Measurements from ENCODE around the gene PGAP2. TPM values are rescaled to one million over a fixed set of nuclear protein-coding genes. Genes with fewer than 3 reads are reported as not detected.

PGAP2 gene
- total and polyA plus RNA-seq, 2 of the 13 experiments (the other 11 are each of a cell fraction or from before 2014, with no cell fraction given): 21.5 to 47.8 TPM

DNA sequence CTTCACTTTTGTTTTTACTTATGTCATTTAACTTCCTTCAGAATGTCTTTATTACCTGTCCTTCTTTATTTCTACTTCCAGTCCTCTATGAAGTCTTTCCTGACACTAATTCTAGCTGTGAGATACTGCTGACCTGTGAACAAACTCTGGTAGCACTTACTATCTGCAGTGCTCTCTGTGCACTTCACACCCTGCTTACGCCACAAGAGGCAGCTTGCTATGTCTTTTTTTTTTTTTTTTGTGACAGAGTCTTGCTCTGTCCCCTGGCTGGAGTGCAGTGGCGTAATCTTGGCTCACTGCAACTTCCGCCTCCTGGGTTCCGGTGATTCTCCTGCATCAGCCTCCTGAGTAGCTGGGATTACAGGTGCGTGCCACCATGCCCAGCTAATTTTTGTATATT is 57.8 kb downstream of the PGAP2 start (continued):
- TF ChIP-seq, protein P1, sequence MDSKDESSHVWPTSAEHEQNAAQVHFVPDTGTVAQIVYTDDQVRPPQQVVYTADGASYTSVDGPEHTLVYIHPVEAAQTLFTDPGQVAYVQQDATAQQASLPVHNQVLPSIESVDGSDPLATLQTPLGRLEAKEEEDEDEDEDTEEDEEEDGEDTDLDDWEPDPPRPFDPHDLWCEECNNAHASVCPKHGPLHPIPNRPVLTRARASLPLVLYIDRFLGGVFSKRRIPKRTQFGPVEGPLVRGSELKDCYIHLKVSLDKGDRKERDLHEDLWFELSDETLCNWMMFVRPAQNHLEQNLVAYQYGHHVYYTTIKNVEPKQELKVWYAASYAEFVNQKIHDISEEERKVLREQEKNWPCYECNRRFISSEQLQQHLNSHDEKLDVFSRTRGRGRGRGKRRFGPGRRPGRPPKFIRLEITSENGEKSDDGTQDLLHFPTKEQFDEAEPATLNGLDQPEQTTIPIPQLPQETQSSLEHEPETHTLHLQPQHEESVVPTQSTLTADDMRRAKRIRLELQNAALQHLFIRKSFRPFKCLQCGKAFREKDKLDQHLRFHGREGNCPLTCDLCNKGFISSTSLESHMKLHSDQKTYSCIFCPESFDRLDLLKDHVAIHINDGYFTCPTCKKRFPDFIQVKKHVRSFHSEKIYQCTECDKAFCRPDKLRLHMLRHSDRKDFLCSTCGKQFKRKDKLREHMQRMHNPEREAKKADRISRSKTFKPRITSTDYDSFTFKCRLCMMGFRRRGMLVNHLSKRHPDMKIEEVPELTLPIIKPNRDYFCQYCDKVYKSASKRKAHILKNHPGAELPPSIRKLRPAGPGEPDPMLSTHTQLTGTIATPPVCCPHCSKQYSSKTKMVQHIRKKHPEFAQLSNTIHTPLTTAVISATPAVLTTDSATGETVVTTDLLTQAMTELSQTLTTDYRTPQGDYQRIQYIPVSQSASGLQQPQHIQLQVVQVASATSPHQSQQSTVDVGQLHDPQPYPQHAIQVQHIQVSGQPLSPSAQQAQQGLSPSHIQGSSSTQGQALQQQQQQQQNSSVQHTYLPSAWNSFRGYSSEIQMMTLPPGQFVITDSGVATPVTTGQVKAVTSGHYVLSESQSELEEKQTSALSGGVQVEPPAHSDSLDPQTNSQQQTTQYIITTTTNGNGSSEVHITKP (CRISPR knock-in tag; IDR thresholded peaks at IDR 0.05; ENCODE audit: low read depth): no peak
- TF ChIP-seq ATF7 (IDR thresholded peaks at IDR 0.05) (no peak), ATF7 (CRISPR knock-in tag; IDR thresholded peaks at IDR 0.05) (no peak), ZNF775 (CRISPR knock-in tag; IDR thresholded peaks at IDR 0.05; ENCODE audit: borderline replicate concordance) (no peak), ZFAT (CRISPR knock-in tag; conservative IDR thresholded peaks at IDR 0.05) (no peak), ZNF136 (CRISPR knock-in tag; IDR thresholded peaks at IDR 0.05; ENCODE audit: low read depth) (no peak), PAF1 (CRISPR knock-in tag; IDR thresholded peaks at IDR 0.05) (no peak), ZNF713 (CRISPR knock-in tag; IDR thresholded peaks at IDR 0.05) (no peak), HES4 (CRISPR knock-in tag; IDR thresholded peaks at IDR 0.05; ENCODE audit: borderline replicate concordance) (no peak), FIP1L1 (IDR thresholded peaks at IDR 0.05; ENCODE audit: borderline replicate concordance, insufficient read depth, low read depth, low read length) (no peak), RBM22 (optimal IDR thresholded peaks at IDR 0.05; ENCODE audit: low read length) (no peak), BRD4 (CRISPR knock-in tag; IDR thresholded peaks at IDR 0.05) (no peak), AGO2 (optimal IDR thresholded peaks at IDR 0.05; ENCODE audit: low read depth, low read length) (no peak), NFRKB (IDR thresholded peaks at IDR 0.05) (no peak), YEATS4 (CRISPR knock-in tag; IDR thresholded peaks at IDR 0.05; ENCODE audit: borderline replicate concordance) (no peak)
- TF ChIP-seq, protein P2, sequence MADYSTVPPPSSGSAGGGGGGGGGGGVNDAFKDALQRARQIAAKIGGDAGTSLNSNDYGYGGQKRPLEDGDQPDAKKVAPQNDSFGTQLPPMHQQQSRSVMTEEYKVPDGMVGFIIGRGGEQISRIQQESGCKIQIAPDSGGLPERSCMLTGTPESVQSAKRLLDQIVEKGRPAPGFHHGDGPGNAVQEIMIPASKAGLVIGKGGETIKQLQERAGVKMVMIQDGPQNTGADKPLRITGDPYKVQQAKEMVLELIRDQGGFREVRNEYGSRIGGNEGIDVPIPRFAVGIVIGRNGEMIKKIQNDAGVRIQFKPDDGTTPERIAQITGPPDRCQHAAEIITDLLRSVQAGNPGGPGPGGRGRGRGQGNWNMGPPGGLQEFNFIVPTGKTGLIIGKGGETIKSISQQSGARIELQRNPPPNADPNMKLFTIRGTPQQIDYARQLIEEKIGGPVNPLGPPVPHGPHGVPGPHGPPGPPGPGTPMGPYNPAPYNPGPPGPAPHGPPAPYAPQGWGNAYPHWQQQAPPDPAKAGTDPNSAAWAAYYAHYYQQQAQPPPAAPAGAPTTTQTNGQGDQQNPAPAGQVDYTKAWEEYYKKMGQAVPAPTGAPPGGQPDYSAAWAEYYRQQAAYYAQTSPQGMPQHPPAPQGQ (CRISPR knock-in tag; IDR thresholded peaks at IDR 0.05; ENCODE audit: borderline replicate concordance): no peak
- TF ChIP-seq, protein P3, sequence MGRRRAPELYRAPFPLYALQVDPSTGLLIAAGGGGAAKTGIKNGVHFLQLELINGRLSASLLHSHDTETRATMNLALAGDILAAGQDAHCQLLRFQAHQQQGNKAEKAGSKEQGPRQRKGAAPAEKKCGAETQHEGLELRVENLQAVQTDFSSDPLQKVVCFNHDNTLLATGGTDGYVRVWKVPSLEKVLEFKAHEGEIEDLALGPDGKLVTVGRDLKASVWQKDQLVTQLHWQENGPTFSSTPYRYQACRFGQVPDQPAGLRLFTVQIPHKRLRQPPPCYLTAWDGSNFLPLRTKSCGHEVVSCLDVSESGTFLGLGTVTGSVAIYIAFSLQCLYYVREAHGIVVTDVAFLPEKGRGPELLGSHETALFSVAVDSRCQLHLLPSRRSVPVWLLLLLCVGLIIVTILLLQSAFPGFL (CRISPR knock-in tag; IDR thresholded peaks at IDR 0.05): no peak
- TF ChIP-seq, protein P4, sequence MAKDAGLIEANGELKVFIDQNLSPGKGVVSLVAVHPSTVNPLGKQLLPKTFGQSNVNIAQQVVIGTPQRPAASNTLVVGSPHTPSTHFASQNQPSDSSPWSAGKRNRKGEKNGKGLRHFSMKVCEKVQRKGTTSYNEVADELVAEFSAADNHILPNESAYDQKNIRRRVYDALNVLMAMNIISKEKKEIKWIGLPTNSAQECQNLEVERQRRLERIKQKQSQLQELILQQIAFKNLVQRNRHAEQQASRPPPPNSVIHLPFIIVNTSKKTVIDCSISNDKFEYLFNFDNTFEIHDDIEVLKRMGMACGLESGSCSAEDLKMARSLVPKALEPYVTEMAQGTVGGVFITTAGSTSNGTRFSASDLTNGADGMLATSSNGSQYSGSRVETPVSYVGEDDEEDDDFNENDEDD (CRISPR knock-in tag; IDR thresholded peaks at IDR 0.05; ENCODE audit: borderline replicate concordance): no peak
- TF ChIP-seq, protein P5, sequence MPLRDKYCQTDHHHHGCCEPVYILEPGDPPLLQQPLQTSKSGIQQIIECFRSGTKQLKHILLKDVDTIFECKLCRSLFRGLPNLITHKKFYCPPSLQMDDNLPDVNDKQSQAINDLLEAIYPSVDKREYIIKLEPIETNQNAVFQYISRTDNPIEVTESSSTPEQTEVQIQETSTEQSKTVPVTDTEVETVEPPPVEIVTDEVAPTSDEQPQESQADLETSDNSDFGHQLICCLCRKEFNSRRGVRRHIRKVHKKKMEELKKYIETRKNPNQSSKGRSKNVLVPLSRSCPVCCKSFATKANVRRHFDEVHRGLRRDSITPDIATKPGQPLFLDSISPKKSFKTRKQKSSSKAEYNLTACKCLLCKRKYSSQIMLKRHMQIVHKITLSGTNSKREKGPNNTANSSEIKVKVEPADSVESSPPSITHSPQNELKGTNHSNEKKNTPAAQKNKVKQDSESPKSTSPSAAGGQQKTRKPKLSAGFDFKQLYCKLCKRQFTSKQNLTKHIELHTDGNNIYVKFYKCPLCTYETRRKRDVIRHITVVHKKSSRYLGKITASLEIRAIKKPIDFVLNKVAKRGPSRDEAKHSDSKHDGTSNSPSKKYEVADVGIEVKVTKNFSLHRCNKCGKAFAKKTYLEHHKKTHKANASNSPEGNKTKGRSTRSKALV (CRISPR knock-in tag; IDR thresholded peaks at IDR 0.05): no peak

All from HepG2 (cell line).